Astrocyte of the spinal cord (primary cell): ENCODE measurements around the gene NAPB.

Experiments
- DNase-seq: peaks from one replicate; pipeline ENCODE4 v3.0.0; 2011; ENCODE audit warnings: low read depth, low spot score
- H3K4me3 ChIP-seq: 2 replicates; pipeline ENCODE4 v1.5.1; 2011; ENCODE audit warnings: low read depth, mild to moderate bottlenecking, low read length, moderate library complexity
- CTCF ChIP-seq: IDR thresholded peaks from 2 replicates; pipeline ENCODE4 v1.5.1; 2012; ENCODE audit warnings: low read depth, mild to moderate bottlenecking, low read length, inconsistent platforms
- in situ Hi-C: cut with HindIII; loops from 2 replicates; pipeline ENCODE4 v1.10.0; 2017; ENCODE audit warnings: low sequenced_read_pairs

NAPB gene

DNA sequence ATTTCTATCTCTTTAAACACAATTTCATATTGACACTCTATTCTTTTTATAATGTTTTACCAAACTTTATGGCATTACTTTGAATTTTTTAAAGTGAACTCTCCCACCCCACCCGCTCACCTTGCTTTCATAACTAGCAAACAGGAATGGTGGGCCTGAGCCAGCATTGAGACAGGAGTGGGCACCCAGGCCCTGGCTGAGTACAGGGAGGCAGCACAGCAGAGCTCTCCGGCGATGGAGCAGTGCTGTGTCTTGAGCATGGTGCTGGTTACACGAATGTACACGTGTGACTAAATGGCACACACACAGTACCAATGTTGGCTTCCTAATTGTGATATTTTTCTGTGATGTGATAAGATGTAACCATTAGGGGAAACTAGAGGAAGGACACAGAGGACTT, 26.9 kb upstream of the NAPB start:
- in situ Hi-C loops, result no loop called here
- DNase-seq, result no peak
- no peak for TF ChIP-seq CTCF

DNA sequence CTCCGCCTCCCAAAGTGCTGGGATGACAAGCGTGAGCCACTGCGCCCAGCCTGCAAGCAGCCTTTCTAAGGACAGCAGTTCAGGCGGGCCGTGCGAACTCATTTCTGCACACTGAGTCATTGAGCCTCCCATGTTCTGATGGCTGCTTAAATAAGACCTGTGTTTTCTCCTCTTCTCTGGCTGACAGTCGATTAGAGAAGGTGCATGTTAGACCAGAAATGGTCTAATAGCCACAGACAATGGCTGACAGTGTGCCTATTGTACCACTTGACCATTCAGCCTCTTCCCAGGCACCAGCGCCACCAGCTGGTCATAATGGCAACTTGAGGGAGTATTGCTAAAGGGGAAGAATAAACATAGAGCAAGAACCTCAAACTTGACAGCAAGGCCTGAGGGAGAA, 25.2 kb upstream of the NAPB start:
- DNase-seq, result peak; percentile 23
- TF ChIP-seq CTCF, result peak; percentile 57
- in situ Hi-C loops, result no loop called here
- H3K4me3 ChIP-seq, result no peak overlapping the region

More for the DNA sequence above, 26.9 kb upstream of the NAPB start:
- no peak overlapping the region for H3K4me3 ChIP-seq

DNA sequence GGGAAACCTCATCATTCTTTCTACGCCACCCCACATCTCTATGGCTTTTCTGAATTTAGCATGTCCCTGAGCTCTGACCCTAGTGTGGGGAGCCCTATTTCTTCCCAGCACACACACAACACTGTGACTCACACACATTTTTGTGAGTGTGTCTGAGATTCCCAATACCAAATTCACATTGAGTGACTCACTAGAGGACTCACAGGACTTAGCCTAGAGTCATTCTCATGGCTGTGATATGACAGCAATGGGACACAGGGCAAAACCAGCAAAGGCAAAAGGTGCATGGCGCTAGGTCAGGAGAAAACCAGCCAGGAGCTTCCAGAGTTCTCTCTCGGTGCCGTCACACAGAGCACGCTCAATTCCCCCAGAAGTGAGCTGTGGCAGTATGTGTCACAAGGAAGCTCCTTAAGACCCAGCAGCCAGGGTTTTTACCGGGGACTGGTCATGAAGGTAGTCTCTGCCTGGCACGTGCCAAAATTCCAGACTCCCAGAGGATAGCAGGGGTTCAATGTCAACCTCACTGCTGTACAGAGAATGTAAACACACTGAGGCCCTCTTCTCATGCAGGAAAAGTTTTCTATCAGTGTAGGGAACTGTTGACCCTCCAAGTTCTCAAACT, 24.4 kb upstream of the NAPB start:
- no peak for TF ChIP-seq CTCF
- in situ Hi-C loops, result no loop called here
- no peak overlapping the region for H3K4me3 ChIP-seq
- DNase-seq, result peak; percentile 65

DNA sequence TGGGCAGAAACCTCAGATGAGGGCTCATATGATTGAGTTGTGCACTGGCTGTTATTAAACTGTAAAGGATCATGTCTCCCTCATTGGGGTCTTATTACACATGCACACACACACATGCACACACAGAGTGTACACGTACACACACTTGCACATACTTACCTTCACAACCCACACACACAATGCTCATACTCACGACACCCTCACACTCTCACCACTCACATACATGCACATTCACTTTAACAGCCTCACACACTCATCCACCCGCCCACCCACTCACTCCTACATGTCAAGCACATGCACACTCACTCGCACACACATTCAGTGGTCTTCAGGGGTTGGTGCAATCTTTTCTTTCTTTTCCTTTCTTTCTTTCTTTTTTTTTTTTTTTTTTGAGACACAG, 23.6 kb upstream of the NAPB start:
- H3K4me3 ChIP-seq, result no peak overlapping the region
- in situ Hi-C loops, result no loop called here
- no peak for TF ChIP-seq CTCF
- no peak for DNase-seq

- DNase-seq, result no peak
- TF ChIP-seq CTCF, result no peak
- H3K4me3 ChIP-seq, result no peak overlapping the region
- in situ Hi-C loops, result no loop called here
Measured at GRCh38 chr20:23442436-23442835, 21.1 kb upstream of the NAPB start.

DNA sequence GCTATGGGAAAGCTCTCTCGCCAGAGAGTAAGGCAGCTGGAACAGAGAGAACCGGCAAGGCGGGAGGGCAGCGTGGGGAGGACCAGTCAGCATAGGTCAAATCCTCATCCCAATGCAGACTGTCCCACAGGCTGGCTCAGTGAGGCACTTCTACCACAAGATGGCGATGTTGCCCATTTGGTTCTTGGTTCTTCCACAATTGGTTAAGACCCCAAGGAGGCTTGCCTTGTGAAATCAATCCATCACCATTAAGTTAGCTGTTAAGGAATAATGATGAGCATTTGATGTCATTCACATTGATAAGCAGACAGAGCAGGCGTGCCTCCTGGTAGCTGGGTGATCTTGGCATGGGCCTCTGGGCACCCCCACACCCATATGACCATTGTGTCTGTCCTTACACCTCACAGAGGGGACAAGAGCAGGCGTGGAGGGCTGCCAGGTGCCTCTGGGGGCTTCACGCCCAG, 20.6 kb upstream of the NAPB start:
- in situ Hi-C loops, result no loop called here
- peak; percentile 69 for DNase-seq
- peak; percentile 97 for TF ChIP-seq CTCF
- H3K4me3 ChIP-seq, result no peak overlapping the region
